T-helper 1 cell treated with Interleukin-12 subunit alpha and Interleukin-12 subunit beta and Interleukin-4 antibody, amounts not matched to agents 30 μg/mL and 1 μg/mL, for 36 hours (primary cell): ENCODE measurements around the gene AHCYL2.
"Not testable (repeated sequence)": the region's sequence is repeated elsewhere in the genome, so short reads cannot be mapped to it uniquely, and the experiment has no call there.

Source experiments
- H3K27ac Mint-ChIP-seq: one replicate; pipeline ENCODE4 v1.8.0; 2021; ENCODE audit warnings: mild to moderate bottlenecking, mixed read lengths
- H3K27me3 Mint-ChIP-seq: one replicate; pipeline ENCODE4 v1.8.0; 2021; ENCODE audit warnings: low read depth, mixed read lengths
- H3K36me3 Mint-ChIP-seq: one replicate; pipeline ENCODE4 v1.8.0; 2021; ENCODE audit warnings: low read depth, mixed read lengths
- H3K4me1 Mint-ChIP-seq: one replicate; pipeline ENCODE4 v1.8.0; 2021; ENCODE audit warnings: low read depth, mixed read lengths
- H3K4me3 Mint-ChIP-seq: one replicate; pipeline ENCODE4 v1.8.0; 2021; ENCODE audit warnings: mild to moderate bottlenecking, moderate library complexity, mixed read lengths
- H3K9me3 Mint-ChIP-seq: one replicate; pipeline ENCODE4 v1.8.0; 2021; ENCODE audit warnings: mixed read lengths

AHCYL2 gene

DNA sequence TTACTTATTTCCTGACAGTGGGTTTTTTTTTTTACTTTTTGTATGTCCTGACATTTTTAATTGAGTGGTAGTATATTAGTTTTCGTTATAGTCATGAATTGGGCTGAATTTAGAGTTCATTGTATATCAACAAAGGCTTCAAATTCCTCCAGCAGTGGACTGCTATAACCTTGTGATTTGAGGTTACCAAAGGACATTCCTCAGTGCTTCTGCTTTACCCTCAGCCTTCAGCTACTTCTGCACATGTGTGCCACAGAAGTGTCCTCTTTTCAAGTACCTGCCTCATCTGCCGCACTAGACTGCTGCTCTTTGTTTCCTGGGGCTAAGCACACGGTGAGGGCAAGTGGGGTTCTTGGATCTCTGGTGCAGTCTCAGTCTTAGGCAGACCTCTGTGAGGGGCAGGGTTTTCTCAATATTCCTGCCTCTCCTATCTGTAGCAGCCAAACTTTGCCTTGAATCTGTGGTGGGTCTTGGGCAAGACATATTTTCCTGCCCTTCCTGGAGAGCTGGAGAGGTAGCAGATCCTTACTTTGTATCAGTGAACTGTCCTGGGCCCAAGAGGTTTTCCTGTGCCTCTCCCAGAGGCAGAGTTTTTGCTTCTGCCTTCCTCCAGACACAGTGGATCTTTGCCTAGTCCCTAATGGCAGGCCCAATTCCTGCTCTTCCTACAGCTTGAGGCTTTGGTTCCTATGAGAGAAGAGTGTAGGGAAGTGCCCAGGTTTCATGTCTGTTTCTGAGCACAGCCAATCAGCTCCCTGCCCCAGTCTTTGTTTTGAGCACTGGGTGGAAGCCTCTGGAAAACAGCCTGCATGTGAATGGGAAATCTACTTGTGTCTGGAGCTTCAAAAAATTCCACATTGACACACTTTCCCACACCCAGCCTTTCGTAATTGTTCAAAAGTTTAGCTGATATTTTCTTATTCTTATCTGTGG, 170.4 kb downstream of the AHCYL2 start:
- Mint-ChIP-seq H3K9me3 (no peaks in the 10 kb centered on the region), H3K4me3 (no peak overlapping the region), H3K27ac (no peak overlapping the region), H3K36me3 (peaks cover 10% of the 10 kb centered on the region), H3K4me1 (no peaks in the 10 kb centered on the region), H3K27me3 (no peaks in the 10 kb centered on the region)

- Mint-ChIP-seq H3K4me1 (peaks cover 29% of the 10 kb centered on the region), H3K27ac (peak overlapping the region; percentile 58), H3K9me3 (no peaks in the 10 kb centered on the region), H3K27me3 (no peaks in the 10 kb centered on the region), H3K4me3 (no peak overlapping the region), H3K36me3 (peaks cover 19% of the 10 kb centered on the region)
Measured at GRCh38 chr7:129401228-129401966, 176.6 kb downstream of the AHCYL2 start.

- Mint-ChIP-seq H3K4me1 (peaks cover 29% of the 10 kb centered on the region), H3K4me3 (no peak overlapping the region), H3K27ac (peak overlapping the region; percentile 11), H3K36me3 (peaks cover 19% of the 10 kb centered on the region), H3K27me3 (no peaks in the 10 kb centered on the region), H3K9me3 (no peaks in the 10 kb centered on the region)
Measured at GRCh38 chr7:129401967-129402860, 177.4 kb downstream of the AHCYL2 start.

GRCh38 chr7:129405527-129405926, 180.7 kb downstream of the AHCYL2 start:
- no peak overlapping the region for H3K4me3 Mint-ChIP-seq
- H3K27ac Mint-ChIP-seq, result peak overlapping the region; percentile 21

GRCh38 chr7:129410238-129410637, 185.4 kb downstream of the AHCYL2 start:
- not testable (repeated sequence) for H3K4me1 Mint-ChIP-seq, H3K27ac Mint-ChIP-seq
- peaks cover 49% of the 10 kb centered on the region for H3K36me3 Mint-ChIP-seq

More at GRCh38 chr7:129405527-129405926, 180.7 kb downstream of the AHCYL2 start:
- Mint-ChIP-seq H3K27me3 (no peaks in the 10 kb centered on the region), H3K36me3 (peaks cover 36% of the 10 kb centered on the region), H3K4me1 (peaks cover 29% of the 10 kb centered on the region), H3K9me3 (no peaks in the 10 kb centered on the region)

GRCh38 chr7:129412501-129412900, 187.7 kb downstream of the AHCYL2 start:
- Mint-ChIP-seq H3K4me3 (no peak overlapping the region), H3K4me1 (no peaks in the 10 kb centered on the region), H3K9me3 (peaks cover 4% of the 10 kb centered on the region), H3K36me3 (peaks cover 37% of the 10 kb centered on the region), H3K27ac (no peak overlapping the region), H3K27me3 (no peaks in the 10 kb centered on the region)

More at GRCh38 chr7:129410238-129410637, 185.4 kb downstream of the AHCYL2 start:
- H3K9me3 Mint-ChIP-seq, H3K27me3 Mint-ChIP-seq, H3K4me3 Mint-ChIP-seq: not testable (repeated sequence)

DNA sequence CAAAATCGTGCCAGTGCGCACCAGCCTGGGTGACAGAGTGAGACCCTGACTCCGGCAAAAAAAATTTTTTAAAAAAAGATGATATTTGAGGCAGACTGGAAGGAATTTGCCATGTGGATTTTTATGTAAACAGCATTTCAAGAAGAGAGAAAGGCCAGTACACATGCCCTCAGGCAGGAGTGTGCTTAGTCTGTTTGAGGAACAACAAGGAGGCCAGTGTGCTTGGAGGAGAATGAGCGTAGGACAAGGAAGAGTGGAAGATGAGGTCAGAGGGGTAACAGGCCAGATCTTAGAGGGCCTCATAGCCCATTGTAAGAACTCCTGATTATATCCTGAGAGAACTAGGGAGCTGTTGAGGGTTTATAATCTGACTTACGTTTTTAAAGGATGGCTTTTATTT, 192.2 kb downstream of the AHCYL2 start:
- Mint-ChIP-seq H3K36me3 (peaks cover 19% of the 10 kb centered on the region), H3K9me3 (peaks cover 4% of the 10 kb centered on the region), H3K27ac (no peak overlapping the region), H3K4me1 (no peaks in the 10 kb centered on the region), H3K4me3 (no peak overlapping the region), H3K27me3 (no peaks in the 10 kb centered on the region)

- no peaks in the 10 kb centered on the region for H3K27me3 Mint-ChIP-seq
- H3K27ac Mint-ChIP-seq, result no peak overlapping the region
- H3K4me1 Mint-ChIP-seq, result peaks cover 5% of the 10 kb centered on the region
- no peaks in the 10 kb centered on the region for H3K9me3 Mint-ChIP-seq
- H3K4me3 Mint-ChIP-seq, result no peak overlapping the region
- peaks cover 24% of the 10 kb centered on the region for H3K36me3 Mint-ChIP-seq
Measured at GRCh38 chr7:129421717-129422250, 197.0 kb downstream of the AHCYL2 start.

DNA sequence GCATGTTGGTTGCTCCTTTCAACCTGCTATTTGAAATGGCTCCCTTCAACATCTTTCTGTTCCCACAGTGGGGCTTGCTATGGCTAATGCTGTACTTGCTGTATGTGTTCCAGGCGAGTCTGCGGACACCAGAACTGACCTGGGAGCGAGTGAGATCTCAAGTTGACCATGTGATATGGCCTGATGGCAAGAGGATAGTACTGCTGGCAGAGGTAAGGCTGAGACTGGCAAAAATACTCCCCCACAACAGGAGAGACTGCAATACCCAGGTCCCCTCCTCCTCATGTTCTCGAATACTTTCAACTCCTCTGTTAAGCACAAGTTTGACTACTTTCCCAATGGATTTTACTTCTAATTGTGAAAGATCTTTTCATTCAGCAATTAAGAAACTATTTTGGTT, 197.9 kb downstream of the AHCYL2 start:
- Mint-ChIP-seq H3K4me3 (no peak overlapping the region), H3K4me1 (peaks cover 6% of the 10 kb centered on the region), H3K9me3 (no peaks in the 10 kb centered on the region), H3K27ac (no peak overlapping the region), H3K27me3 (no peaks in the 10 kb centered on the region), H3K36me3 (peaks cover 28% of the 10 kb centered on the region)

GRCh38 chr7:129423700-129424410, 199.0 kb downstream of the AHCYL2 start:
- Mint-ChIP-seq H3K27ac (no peak overlapping the region), H3K36me3 (peaks cover 35% of the 10 kb centered on the region), H3K4me3 (no peak overlapping the region), H3K27me3 (no peaks in the 10 kb centered on the region), H3K9me3 (no peaks in the 10 kb centered on the region), H3K4me1 (peaks cover 6% of the 10 kb centered on the region)

DNA sequence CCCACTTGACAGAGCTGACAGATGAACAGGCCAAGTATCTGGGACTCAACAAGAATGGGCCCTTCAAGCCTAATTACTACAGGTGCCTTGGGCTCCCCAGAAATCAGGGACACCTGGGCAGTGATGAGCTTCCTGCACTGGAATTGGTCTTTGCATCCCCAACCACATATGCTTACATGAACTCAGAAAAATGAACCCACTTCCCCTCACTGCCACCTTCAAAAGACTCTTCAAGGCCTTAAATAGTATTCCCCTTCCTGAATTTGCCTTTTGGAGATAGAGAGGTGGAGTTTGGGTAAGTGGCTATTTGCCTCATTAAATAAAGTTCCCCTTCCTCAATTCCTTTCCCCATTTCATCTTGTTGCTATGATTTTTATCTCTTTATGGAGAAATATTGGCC, 201.7 kb downstream of the AHCYL2 start:
- H3K4me3 Mint-ChIP-seq, result no peak overlapping the region
- no peaks in the 10 kb centered on the region for H3K9me3 Mint-ChIP-seq
- H3K4me1 Mint-ChIP-seq, result peaks cover 6% of the 10 kb centered on the region
- H3K27me3 Mint-ChIP-seq, result no peaks in the 10 kb centered on the region
- peaks cover 32% of the 10 kb centered on the region for H3K36me3 Mint-ChIP-seq
- no peak overlapping the region for H3K27ac Mint-ChIP-seq

GRCh38 chr7:129427526-129428045, 202.8 kb downstream of the AHCYL2 start:
- H3K27me3 Mint-ChIP-seq, result peaks cover 5% of the 10 kb centered on the region
- H3K9me3 Mint-ChIP-seq, result no peaks in the 10 kb centered on the region
- H3K4me1 Mint-ChIP-seq, result peaks cover 6% of the 10 kb centered on the region
- H3K36me3 Mint-ChIP-seq, result peaks cover 32% of the 10 kb centered on the region
- no peak overlapping the region for H3K4me3 Mint-ChIP-seq
- H3K27ac Mint-ChIP-seq, result no peak overlapping the region

GRCh38 chr7:129431911-129432643, 207.2 kb downstream of the AHCYL2 start:
- Mint-ChIP-seq H3K9me3 (no peaks in the 10 kb centered on the region), H3K27me3 (peaks cover 12% of the 10 kb centered on the region), H3K4me1 (peaks cover 29% of the 10 kb centered on the region), H3K4me3 (no peak overlapping the region), H3K27ac (no peak overlapping the region), H3K36me3 (peaks cover 17% of the 10 kb centered on the region)
